Keratinocyte (primary cell): Measurements from ENCODE around the gene NUTM2E.
"Not testable (repeated sequence)": the region's sequence is repeated elsewhere in the genome, so short reads cannot be mapped to it uniquely, and the experiment has no call there.

Experiments used
- EZH2 ChIP-seq: IDR thresholded peaks from one replicate; pipeline ENCODE4 v1.6.1; 2012; ENCODE audit warnings: inconsistent platforms, mild to moderate bottlenecking, low read length, moderate library complexity
- TF ChIP-seq, protein P1 (sequence below), 3 experiments: IDR thresholded peaks in 1 of 3; conservative IDR thresholded peaks in 1 of 3; optimal IDR thresholded peaks in 1 of 3; 2 replicates in 2 of 3; 3 replicates in 1 of 3; pipeline versions ENCODE3 to v1.5.1; 2011; ENCODE audit warnings: low read length in 3 of 3, mild to moderate bottlenecking in 3 of 3, moderate library complexity in 2 of 3, control low read depth in 1 of 3, inconsistent platforms in 1 of 3; ENCODE audit not compliant: insufficient read depth in 2 of 3; ENCODE audit errors: extremely low read depth in 1 of 3

DNA sequence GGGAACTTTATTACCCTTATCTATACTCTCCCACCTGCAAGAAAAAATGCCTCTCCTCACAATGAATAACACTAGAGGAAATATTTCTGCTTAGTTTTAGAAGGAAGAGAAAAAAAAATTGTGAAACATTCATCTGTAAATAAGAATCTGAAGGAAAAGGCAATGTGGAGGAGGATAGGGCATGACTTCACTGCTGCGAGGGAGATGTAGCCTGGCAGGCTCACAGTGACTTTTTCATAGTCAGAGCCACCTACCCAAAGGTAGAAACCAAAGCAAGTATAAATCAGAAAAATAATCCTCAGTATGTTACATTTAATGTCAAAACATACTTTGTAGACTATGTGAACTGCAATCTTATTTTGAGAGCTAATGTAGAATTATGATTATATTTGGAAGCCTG is 10.4 kb downstream of the NUTM2E start:
- TF ChIP-seq, protein P1, sequence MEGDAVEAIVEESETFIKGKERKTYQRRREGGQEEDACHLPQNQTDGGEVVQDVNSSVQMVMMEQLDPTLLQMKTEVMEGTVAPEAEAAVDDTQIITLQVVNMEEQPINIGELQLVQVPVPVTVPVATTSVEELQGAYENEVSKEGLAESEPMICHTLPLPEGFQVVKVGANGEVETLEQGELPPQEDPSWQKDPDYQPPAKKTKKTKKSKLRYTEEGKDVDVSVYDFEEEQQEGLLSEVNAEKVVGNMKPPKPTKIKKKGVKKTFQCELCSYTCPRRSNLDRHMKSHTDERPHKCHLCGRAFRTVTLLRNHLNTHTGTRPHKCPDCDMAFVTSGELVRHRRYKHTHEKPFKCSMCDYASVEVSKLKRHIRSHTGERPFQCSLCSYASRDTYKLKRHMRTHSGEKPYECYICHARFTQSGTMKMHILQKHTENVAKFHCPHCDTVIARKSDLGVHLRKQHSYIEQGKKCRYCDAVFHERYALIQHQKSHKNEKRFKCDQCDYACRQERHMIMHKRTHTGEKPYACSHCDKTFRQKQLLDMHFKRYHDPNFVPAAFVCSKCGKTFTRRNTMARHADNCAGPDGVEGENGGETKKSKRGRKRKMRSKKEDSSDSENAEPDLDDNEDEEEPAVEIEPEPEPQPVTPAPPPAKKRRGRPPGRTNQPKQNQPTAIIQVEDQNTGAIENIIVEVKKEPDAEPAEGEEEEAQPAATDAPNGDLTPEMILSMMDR (optimal IDR thresholded peaks at IDR 0.05 in 1 of 3, IDR thresholded peaks at IDR 0.05 in 1 of 3, conservative IDR thresholded peaks at IDR 0.05 in 1 of 3; ENCODE audit: extremely low read depth in 1 of 3, insufficient read depth in 2 of 3, low read length in 3 of 3), result not testable (repeated sequence)
- not testable (repeated sequence) for TF ChIP-seq EZH2
